Rectal smooth muscle tissue (tissue), 1 donor: ENCODE results near the gene RUNX1.
A peak's percentile ranks its signal among the peaks of the same experiment; 100 is the strongest.

ENCODE experiments used
- H3K27ac ChIP-seq: one replicate; pipeline ENCODE4 v1.7.0; 2013; ENCODE audit warnings: low read depth, low read length, inconsistent platforms
- H3K27me3 ChIP-seq: one replicate; pipeline ENCODE4 v1.7.0; 2013; ENCODE audit warnings: low read length; ENCODE audit not compliant: control insufficient read depth, insufficient read depth
- H3K36me3 ChIP-seq: one replicate; pipeline ENCODE4 v1.7.0; 2013; ENCODE audit warnings: low read length; ENCODE audit not compliant: control insufficient read depth, insufficient read depth
- H3K4me1 ChIP-seq: one replicate; pipeline ENCODE4 v1.7.0; 2013; ENCODE audit warnings: low read length; ENCODE audit not compliant: control insufficient read depth, insufficient read depth
- H3K4me3 ChIP-seq: one replicate; pipeline ENCODE4 v1.7.0; 2013; ENCODE audit warnings: low read length
- H3K9ac ChIP-seq: one replicate; pipeline ENCODE4 v1.7.0; 2013; ENCODE audit warnings: low read length

Gene RUNX1

GRCh38 chr21:35048706-35049617 is at the start of gene RUNX1:
RUNX1 (minus strand) TSS chr21:35049302.
- no peaks in the 10 kb centered on the region for H3K36me3 ChIP-seq
- H3K27me3 ChIP-seq: no peaks in the 10 kb centered on the region
- H3K4me1 ChIP-seq: peaks cover 25% of the 10 kb centered on the region
- no peak within 1 kb of the TSS for H3K9ac ChIP-seq
- no peak within 1 kb of the TSS for H3K27ac ChIP-seq
- peak within 1 kb of the TSS; percentile 56 for H3K4me3 ChIP-seq

- Histone ChIP-seq H3K27ac (no peak overlapping the region), H3K27me3 (no peaks in the 10 kb centered on the region), H3K9ac (no peak overlapping the region), H3K4me1 (no peaks in the 10 kb centered on the region), H3K4me3 (no peak overlapping the region), H3K36me3 (no peaks in the 10 kb centered on the region)
Measured at GRCh38 chr21:35097525-35097924, 48.4 kb upstream of the RUNX1 start.

- Histone ChIP-seq H3K27ac (no peak overlapping the region), H3K36me3 (no peaks in the 10 kb centered on the region), H3K27me3 (no peaks in the 10 kb centered on the region), H3K4me1 (no peaks in the 10 kb centered on the region), H3K9ac (no peak overlapping the region), H3K4me3 (no peak overlapping the region)
Measured at GRCh38 chr21:35096959-35097358, 47.9 kb upstream of the RUNX1 start.

- Histone ChIP-seq H3K4me1 (no peaks in the 10 kb centered on the region), H3K4me3 (no peak overlapping the region), H3K36me3 (no peaks in the 10 kb centered on the region), H3K27ac (no peak overlapping the region), H3K27me3 (no peaks in the 10 kb centered on the region), H3K9ac (no peak overlapping the region)
Measured at GRCh38 chr21:35095859-35096291, 46.8 kb upstream of the RUNX1 start.

- Histone ChIP-seq H3K4me3 (no peak overlapping the region), H3K36me3 (no peaks in the 10 kb centered on the region), H3K4me1 (peaks cover under 1% of the 10 kb centered on the region), H3K27ac (no peak overlapping the region), H3K9ac (no peak overlapping the region), H3K27me3 (no peaks in the 10 kb centered on the region)
Measured at GRCh38 chr21:35093514-35093913, 44.4 kb upstream of the RUNX1 start.

- no peaks in the 10 kb centered on the region for H3K36me3 ChIP-seq
- no peaks in the 10 kb centered on the region for H3K27me3 ChIP-seq
- H3K4me1 ChIP-seq: peaks cover 2% of the 10 kb centered on the region
- H3K4me3 ChIP-seq: no peak overlapping the region
- H3K9ac ChIP-seq: no peak overlapping the region
- H3K27ac ChIP-seq: no peak overlapping the region
Measured at GRCh38 chr21:35091496-35091895, 42.4 kb upstream of the RUNX1 start.

GRCh38 chr21:35090403-35090802 is 41.3 kb upstream of the RUNX1 start:
- no peak overlapping the region for H3K9ac ChIP-seq
- no peaks in the 10 kb centered on the region for H3K36me3 ChIP-seq
- no peak overlapping the region for H3K27ac ChIP-seq
- peaks cover 2% of the 10 kb centered on the region for H3K4me1 ChIP-seq
- H3K4me3 ChIP-seq: no peak overlapping the region
- no peaks in the 10 kb centered on the region for H3K27me3 ChIP-seq

- Histone ChIP-seq H3K27me3 (no peaks in the 10 kb centered on the region), H3K9ac (no peak overlapping the region), H3K36me3 (no peaks in the 10 kb centered on the region), H3K4me3 (no peak overlapping the region), H3K27ac (no peak overlapping the region), H3K4me1 (peaks cover 2% of the 10 kb centered on the region)
Measured at GRCh38 chr21:35088319-35088771, 39.2 kb upstream of the RUNX1 start.

- H3K9ac ChIP-seq: no peak overlapping the region
- H3K4me3 ChIP-seq: no peak overlapping the region
- no peaks in the 10 kb centered on the region for H3K36me3 ChIP-seq
- peaks cover 2% of the 10 kb centered on the region for H3K4me1 ChIP-seq
- H3K27me3 ChIP-seq: no peaks in the 10 kb centered on the region
- H3K27ac ChIP-seq: no peak overlapping the region
Measured at GRCh38 chr21:35086357-35086756, 37.3 kb upstream of the RUNX1 start.

- H3K9ac ChIP-seq: no peak overlapping the region
- H3K36me3 ChIP-seq: no peaks in the 10 kb centered on the region
- H3K4me3 ChIP-seq: no peak overlapping the region
- H3K4me1 ChIP-seq: peaks cover 2% of the 10 kb centered on the region
- no peak overlapping the region for H3K27ac ChIP-seq
- H3K27me3 ChIP-seq: no peaks in the 10 kb centered on the region
Measured at GRCh38 chr21:35084869-35085268, 35.8 kb upstream of the RUNX1 start.

- no peaks in the 10 kb centered on the region for H3K4me1 ChIP-seq
- no peak overlapping the region for H3K4me3 ChIP-seq
- no peak overlapping the region for H3K9ac ChIP-seq
- no peaks in the 10 kb centered on the region for H3K36me3 ChIP-seq
- H3K27me3 ChIP-seq: no peaks in the 10 kb centered on the region
- H3K27ac ChIP-seq: no peak overlapping the region
Measured at GRCh38 chr21:35083246-35083645, 34.1 kb upstream of the RUNX1 start.

GRCh38 chr21:35081861-35082260 is 32.8 kb upstream of the RUNX1 start:
- no peaks in the 10 kb centered on the region for H3K4me1 ChIP-seq
- no peak overlapping the region for H3K27ac ChIP-seq
- H3K9ac ChIP-seq: no peak overlapping the region
- H3K4me3 ChIP-seq: no peak overlapping the region
- H3K27me3 ChIP-seq: no peaks in the 10 kb centered on the region
- H3K36me3 ChIP-seq: no peaks in the 10 kb centered on the region

- Histone ChIP-seq H3K4me1 (no peaks in the 10 kb centered on the region), H3K27me3 (no peaks in the 10 kb centered on the region), H3K36me3 (no peaks in the 10 kb centered on the region), H3K9ac (no peak overlapping the region), H3K27ac (no peak overlapping the region), H3K4me3 (no peak overlapping the region)
Measured at GRCh38 chr21:35079181-35079580, 30.1 kb upstream of the RUNX1 start.
